Measurements from ENCODE around the gene AQP9. TPM values are rescaled to one million over a fixed set of nuclear protein-coding genes. Genes with fewer than 3 reads are reported as not detected.

Gene AQP9
- total RNA-seq, 4 donors from 2014 or later: 0.50 to 5.1 (median 3.0) TPM; not detected in 1

- TF ChIP-seq EP300 (IDR thresholded peaks at IDR 0.05) (no peak), POLR2A (IDR thresholded peaks at IDR 0.05) (no peak), POLR2AphosphoS5 (IDR thresholded peaks at IDR 0.05) (no peak)
- TF ChIP-seq, protein P1, sequence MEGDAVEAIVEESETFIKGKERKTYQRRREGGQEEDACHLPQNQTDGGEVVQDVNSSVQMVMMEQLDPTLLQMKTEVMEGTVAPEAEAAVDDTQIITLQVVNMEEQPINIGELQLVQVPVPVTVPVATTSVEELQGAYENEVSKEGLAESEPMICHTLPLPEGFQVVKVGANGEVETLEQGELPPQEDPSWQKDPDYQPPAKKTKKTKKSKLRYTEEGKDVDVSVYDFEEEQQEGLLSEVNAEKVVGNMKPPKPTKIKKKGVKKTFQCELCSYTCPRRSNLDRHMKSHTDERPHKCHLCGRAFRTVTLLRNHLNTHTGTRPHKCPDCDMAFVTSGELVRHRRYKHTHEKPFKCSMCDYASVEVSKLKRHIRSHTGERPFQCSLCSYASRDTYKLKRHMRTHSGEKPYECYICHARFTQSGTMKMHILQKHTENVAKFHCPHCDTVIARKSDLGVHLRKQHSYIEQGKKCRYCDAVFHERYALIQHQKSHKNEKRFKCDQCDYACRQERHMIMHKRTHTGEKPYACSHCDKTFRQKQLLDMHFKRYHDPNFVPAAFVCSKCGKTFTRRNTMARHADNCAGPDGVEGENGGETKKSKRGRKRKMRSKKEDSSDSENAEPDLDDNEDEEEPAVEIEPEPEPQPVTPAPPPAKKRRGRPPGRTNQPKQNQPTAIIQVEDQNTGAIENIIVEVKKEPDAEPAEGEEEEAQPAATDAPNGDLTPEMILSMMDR (IDR thresholded peaks at IDR 0.05): no peak
- WGBS, 2 donors (ENCODE audit: low coverage in 1 of 2): 87 to 100% methylated on average over 1 of the region's 1 CpG
Observed at GRCh38 chr15:58171476-58172061, 33.4 kb downstream of the AQP9 start.

GRCh38 chr15:58174709-58175108, 36.5 kb downstream of the AQP9 start:
- Histone ChIP-seq H3K4me1 (no peaks in the 10 kb centered on the region), H3K27me3 (peaks cover 7% of the 10 kb centered on the region), H3K27ac (no peak overlapping the region), H3K9me3 (no peaks in the 10 kb centered on the region), H3K36me3 (no peaks in the 10 kb centered on the region), H3K4me3 (no peak overlapping the region)
- ATAC-seq: no peak
- TF ChIP-seq EP300 (IDR thresholded peaks at IDR 0.05): no peak
- TF ChIP-seq, protein P1 (IDR thresholded peaks at IDR 0.05): no peak
- no peak for TF ChIP-seq POLR2AphosphoS5 (IDR thresholded peaks at IDR 0.05)
- no peak for TF ChIP-seq POLR2A (IDR thresholded peaks at IDR 0.05)
- WGBS, 2 donors (ENCODE audit: low coverage in 1 of 2): 90 to 97% methylated on average over 2 to 5 of the region's 5 CpGs

More at GRCh38 chr15:58171476-58172061, 33.4 kb downstream of the AQP9 start:
- Histone ChIP-seq H3K9me3 (no peaks in the 10 kb centered on the region), H3K4me3 (no peak overlapping the region), H3K27ac (no peak overlapping the region), H3K36me3 (no peaks in the 10 kb centered on the region), H3K27me3 (peaks cover 7% of the 10 kb centered on the region), H3K4me1 (no peaks in the 10 kb centered on the region)
- no peak for ATAC-seq

GRCh38 chr15:58175955-58176354, 37.8 kb downstream of the AQP9 start:
- ATAC-seq: no peak
- no peak overlapping the region for H3K27ac ChIP-seq
- H3K4me1 ChIP-seq: no peaks in the 10 kb centered on the region
- H3K36me3 ChIP-seq: no peaks in the 10 kb centered on the region
- WGBS, 2 donors (ENCODE audit: low coverage in 1 of 2): 73 to 88% methylated on average over 4 of the region's 4 CpGs
- peaks cover 7% of the 10 kb centered on the region for H3K27me3 ChIP-seq
- no peak overlapping the region for H3K4me3 ChIP-seq
- H3K9me3 ChIP-seq: no peaks in the 10 kb centered on the region
- TF ChIP-seq POLR2A (IDR thresholded peaks at IDR 0.05) (no peak), POLR2AphosphoS5 (IDR thresholded peaks at IDR 0.05) (no peak), EP300 (IDR thresholded peaks at IDR 0.05) (no peak)
- TF ChIP-seq, protein P1 (IDR thresholded peaks at IDR 0.05): no peak

- Histone ChIP-seq H3K4me1 (no peaks in the 10 kb centered on the region), H3K27me3 (peaks cover 15% of the 10 kb centered on the region), H3K4me3 (no peak overlapping the region), H3K36me3 (no peaks in the 10 kb centered on the region), H3K27ac (no peak overlapping the region), H3K9me3 (no peaks in the 10 kb centered on the region)
- no peak for TF ChIP-seq POLR2AphosphoS5 (IDR thresholded peaks at IDR 0.05)
- TF ChIP-seq, protein P1 (IDR thresholded peaks at IDR 0.05): no peak
- TF ChIP-seq POLR2A (IDR thresholded peaks at IDR 0.05): no peak
- no peak for TF ChIP-seq EP300 (IDR thresholded peaks at IDR 0.05)
- ATAC-seq: no peak
- 46 to 80% methylated on average over 1 of the region's 1 CpG for WGBS, 2 donors (ENCODE audit: low coverage in 1 of 2)
Observed at GRCh38 chr15:58178668-58179067, 40.5 kb downstream of the AQP9 start.

GRCh38 chr15:58179206-58179605, 41.0 kb downstream of the AQP9 start:
- no peaks in the 10 kb centered on the region for H3K9me3 ChIP-seq
- H3K27ac ChIP-seq: no peak overlapping the region
- H3K36me3 ChIP-seq: no peaks in the 10 kb centered on the region
- 100% methylated on average over 1 of the region's 7 CpGs for WGBS, 2 donors (ENCODE audit: low coverage in 1 of 2)
- no peak overlapping the region for H3K4me3 ChIP-seq
- TF ChIP-seq EP300 (IDR thresholded peaks at IDR 0.05) (no peak), POLR2A (IDR thresholded peaks at IDR 0.05) (no peak), POLR2AphosphoS5 (IDR thresholded peaks at IDR 0.05) (no peak)
- TF ChIP-seq, protein P1 (IDR thresholded peaks at IDR 0.05): no peak
- H3K4me1 ChIP-seq: no peaks in the 10 kb centered on the region
- peaks cover 15% of the 10 kb centered on the region for H3K27me3 ChIP-seq
- no peak for ATAC-seq

All from gastroesophageal sphincter (tissue), 4 donors.